SU-DHL-6 (cell line): Measurements from ENCODE around the gene APOB.

Source experiments
- H2AFZ ChIP-seq: fragments of 200-600 bp; sonication (generic); 2 replicates; pipeline ENCODE4 v1.6.1; 2014; ENCODE audit warnings: low read depth, mild to moderate bottlenecking, moderate library complexity, mixed read lengths, antibody characterized with exemption, low read length; ENCODE audit not compliant: severe bottlenecking
- H3F3A ChIP-seq: fragments of 200-600 bp; shearing (Covaris generic); 2 replicates; pipeline ENCODE4 v1.6.0; 2016; ENCODE audit warnings: antibody characterized with exemption, mild to moderate bottlenecking; ENCODE audit not compliant: insufficient read depth
- H3K27ac ChIP-seq: fragments of 200-600 bp; sonication (generic); 2 replicates; pipeline ENCODE4 v1.5.1; 2016; ENCODE audit warnings: low read depth, mild to moderate bottlenecking, low read length, moderate library complexity, mixed read lengths
- H3K27me3 ChIP-seq: fragments of 200-600 bp; sonication (generic), shearing (Covaris generic); 2 replicates; pipeline ENCODE4 v1.6.0; 2014; ENCODE audit warnings: mild to moderate bottlenecking, low read length
- H3K36me3 ChIP-seq: fragments of 200-600 bp; sonication (generic); 2 replicates; pipeline ENCODE4 v1.6.1; 2014; ENCODE audit warnings: mild to moderate bottlenecking, low read length, mixed read lengths
- H3K4me2 ChIP-seq: fragments of 300-600, 200-600 bp; shearing (Covaris generic), sonication (generic); 2 replicates; pipeline ENCODE4 v1.6.0; 2014; ENCODE audit warnings: low read length, low read depth, mild to moderate bottlenecking; ENCODE audit not compliant: poor library complexity, severe bottlenecking
- H3K4me3 ChIP-seq: fragments of 200-600 bp; sonication (generic); 2 replicates; pipeline ENCODE4 v1.5.1; 2014; ENCODE audit warnings: antibody characterized with exemption, low read length, mild to moderate bottlenecking, mixed read lengths; ENCODE audit not compliant: insufficient read depth, poor library complexity, severe bottlenecking
- H3K79me2 ChIP-seq: fragments of 200-600 bp; sonication (generic); 2 replicates; pipeline ENCODE4 v1.6.1; 2014; ENCODE audit warnings: mild to moderate bottlenecking, low read length, moderate library complexity; ENCODE audit not compliant: insufficient read depth
- H3K9ac ChIP-seq: fragments of 200-600 bp; sonication (generic); 2 replicates; pipeline ENCODE4 v1.7.0; 2014; ENCODE audit warnings: mild to moderate bottlenecking, low read length
- H3K9me2 ChIP-seq: fragments of 200-600 bp; sonication (generic); replicated peaks from 2 replicates; pipeline ENCODE4 v1.6.1; 2014; ENCODE audit warnings: low read length; ENCODE audit not compliant: insufficient read depth
- H3K9me3 ChIP-seq: fragments of 200-600 bp; sonication (generic); 2 replicates; pipeline ENCODE4 v1.6.1; 2014; ENCODE audit warnings: low read length, mixed read lengths; ENCODE audit not compliant: insufficient read depth
- H4K20me1 ChIP-seq: fragments of 200-600 bp; sonication (generic); 2 replicates; pipeline ENCODE4 v1.6.1; 2014; ENCODE audit warnings: low read depth, mild to moderate bottlenecking, antibody characterized with exemption, low read length, moderate library complexity, mixed read lengths
- CTCF ChIP-seq: fragments of 200-600 bp; sonication (generic); IDR thresholded peaks from one replicate; pipeline ENCODE4 v1.5.1; 2017; ENCODE audit warnings: antibody characterized with exemption, mild to moderate bottlenecking, low read length, moderate library complexity; ENCODE audit not compliant: insufficient read depth, poor library complexity, severe bottlenecking
- EZH2phosphoT487 ChIP-seq: fragments of 200-600 bp; sonication (generic), shearing (Covaris generic); conservative IDR thresholded peaks from 2 replicates; pipeline ENCODE4 v1.6.1; 2018; ENCODE audit warnings: mild to moderate bottlenecking, antibody characterized with exemption, low read length, moderate library complexity, mixed read lengths

The APOB gene

GRCh38 chr2:21043744-21044532, at the start of gene APOB:
Gene APOB (minus strand): TSS chr2:21044073. CDS start chr2:21043945, 128 bp downstream.
- Histone ChIP-seq H2AFZ (peak within 1 kb of the TSS; percentile 15), H3K27ac (no peak within 1 kb of the TSS), H3K4me2 (no peak within 1 kb of the TSS), H3K27me3 (no peaks in the 10 kb centered on the region), H3K9ac (no peak within 1 kb of the TSS), H3K9me3 (no peaks in the 10 kb centered on the region), H3K79me2 (no peaks in the 10 kb centered on the region), H3F3A (no peaks in the 10 kb centered on the region), H4K20me1 (no peaks in the 10 kb centered on the region), H3K9me2 (no peaks in the 10 kb centered on the region), H3K36me3 (no peaks in the 10 kb centered on the region), H3K4me3 (no peak within 1 kb of the TSS)
- TF ChIP-seq EZH2phosphoT487 (no peak), CTCF (no peak)

- TF ChIP-seq EZH2phosphoT487 (no peak), CTCF (no peak)
- Histone ChIP-seq H3F3A (no peaks in the 10 kb centered on the region), H3K9ac (no peak overlapping the region), H3K4me3 (no peak overlapping the region), H2AFZ (no peak overlapping the region), H3K36me3 (no peaks in the 10 kb centered on the region), H3K9me2 (no peaks in the 10 kb centered on the region), H3K9me3 (no peaks in the 10 kb centered on the region), H3K4me2 (no peak overlapping the region), H3K27ac (no peak overlapping the region), H3K27me3 (no peaks in the 10 kb centered on the region), H4K20me1 (no peaks in the 10 kb centered on the region), H3K79me2 (no peaks in the 10 kb centered on the region)
Measured at GRCh38 chr2:21092308-21092869, 48.5 kb upstream of the APOB start.

- Histone ChIP-seq H3K27ac (no peak overlapping the region), H4K20me1 (no peaks in the 10 kb centered on the region), H3K79me2 (no peaks in the 10 kb centered on the region), H3F3A (no peaks in the 10 kb centered on the region), H2AFZ (no peak overlapping the region), H3K9me2 (no peaks in the 10 kb centered on the region), H3K4me2 (no peak overlapping the region), H3K4me3 (no peak overlapping the region), H3K36me3 (no peaks in the 10 kb centered on the region), H3K27me3 (no peaks in the 10 kb centered on the region), H3K9ac (no peak overlapping the region), H3K9me3 (no peaks in the 10 kb centered on the region)
- TF ChIP-seq CTCF (no peak), EZH2phosphoT487 (no peak)
Measured at GRCh38 chr2:21084401-21084800, 40.5 kb upstream of the APOB start.
